ENCODE data around the gene AMFR. TPM values are rescaled to one million over a fixed set of nuclear protein-coding genes. Genes with fewer than 3 reads are reported as not detected.
A peak's percentile ranks its signal among the peaks of the same experiment; 100 is the strongest.

The AMFR gene
- polyA plus RNA-seq, 1 donor (not counting 4 experiments of a cell fraction or from before 2014, with no cell fraction given), result 36.9 TPM

- no peak overlapping the region for H3K4me3 ChIP-seq (ENCODE audit: control insufficient read depth in 2 of 3, extremely low read depth in 1 of 3, insufficient read depth in 2 of 3, low read depth in 1 of 3, low read length in 3 of 3)
- no peak overlapping the region for H3K27ac ChIP-seq (ENCODE audit: control insufficient read depth, insufficient read depth, low read length)
- no peaks in the 10 kb centered on the region for H3K9me3 ChIP-seq (ENCODE audit: control insufficient read depth, low read depth, low read length)
- no peaks in the 10 kb centered on the region for H4K20me1 ChIP-seq (ENCODE audit: control insufficient read depth, extremely low read depth, insufficient read depth, low read length)
- H3K27me3 ChIP-seq (ENCODE audit: control insufficient read depth, extremely low read depth, insufficient read depth, low read length), result no peaks in the 10 kb centered on the region
- no peaks in the 10 kb centered on the region for H3K9me1 ChIP-seq (ENCODE audit: control insufficient read depth, extremely low read depth, insufficient read depth, low read length)
- no peak overlapping the region for H3K4me2 ChIP-seq (ENCODE audit: control insufficient read depth, extremely low read depth, insufficient read depth, low read depth, low read length)
- DNase-seq (ENCODE audit: low read depth, low spot score) (no peak), FAIRE-seq (no peak)
- H3K36me3 ChIP-seq (ENCODE audit: control insufficient read depth in 2 of 2, extremely low read depth in 1 of 2, insufficient read depth in 2 of 2, low read length in 2 of 2), result peaks cover 3 to 10% of the 10 kb centered on the region in 2 experiments
- TF ChIP-seq CTCF (optimal IDR thresholded peaks at IDR 0.05 in 1 of 3, IDR thresholded peaks at IDR 0.05 in 1 of 3, conservative IDR thresholded peaks at IDR 0.05 in 1 of 3; ENCODE audit: extremely low read depth in 1 of 3, insufficient read depth in 2 of 3, low read length in 3 of 3) (peak in 1 of 3 experiments; percentile 13), EZH2 (IDR thresholded peaks at IDR 0.05; ENCODE audit: low read length) (no peak)
- peaks cover 4% of the 10 kb centered on the region for H3K4me1 ChIP-seq (ENCODE audit: control insufficient read depth, extremely low read depth, insufficient read depth, low read length)
- H3K9ac ChIP-seq (ENCODE audit: control insufficient read depth, extremely low read depth, insufficient read depth, low read length), result no peak overlapping the region
- no peaks in the 10 kb centered on the region for H3K79me2 ChIP-seq (ENCODE audit: control insufficient read depth, insufficient read depth, low read length)
- dilution Hi-C loops (cut with MboI; ENCODE audit: extremely low pct_ligation_motif_present, low sequenced_read_pairs), result no loop called here
- no peak overlapping the region for H2AFZ ChIP-seq (ENCODE audit: control insufficient read depth, low read length)
Measured at GRCh38 chr16:56357765-56358322, 67.5 kb downstream of the AMFR start.

GRCh38 chr16:56357241-56357764 lies 68.0 kb downstream of the AMFR start:
- H3K79me2 ChIP-seq (ENCODE audit: control insufficient read depth, insufficient read depth, low read length), result no peaks in the 10 kb centered on the region
- H3K4me1 ChIP-seq (ENCODE audit: control insufficient read depth, extremely low read depth, insufficient read depth, low read length), result peaks cover 4% of the 10 kb centered on the region
- no peak overlapping the region for H3K27ac ChIP-seq (ENCODE audit: control insufficient read depth, insufficient read depth, low read length)
- FAIRE-seq, result no peak
- no peak for DNase-seq (ENCODE audit: low read depth, low spot score)
- dilution Hi-C loops (cut with MboI; ENCODE audit: extremely low pct_ligation_motif_present, low sequenced_read_pairs), result no loop called here
- no peak overlapping the region for H3K4me3 ChIP-seq (ENCODE audit: control insufficient read depth in 2 of 3, extremely low read depth in 1 of 3, insufficient read depth in 2 of 3, low read depth in 1 of 3, low read length in 3 of 3)
- TF ChIP-seq CTCF (optimal IDR thresholded peaks at IDR 0.05 in 1 of 3, IDR thresholded peaks at IDR 0.05 in 1 of 3, conservative IDR thresholded peaks at IDR 0.05 in 1 of 3; ENCODE audit: extremely low read depth in 1 of 3, insufficient read depth in 2 of 3, low read length in 3 of 3), result no peak
- TF ChIP-seq EZH2 (IDR thresholded peaks at IDR 0.05; ENCODE audit: low read length), result no peak
- H3K27me3 ChIP-seq (ENCODE audit: control insufficient read depth, extremely low read depth, insufficient read depth, low read length), result peaks cover 1% of the 10 kb centered on the region
- H4K20me1 ChIP-seq (ENCODE audit: control insufficient read depth, extremely low read depth, insufficient read depth, low read length), result no peaks in the 10 kb centered on the region
- peak overlapping the region; percentile 47 for H3K9ac ChIP-seq (ENCODE audit: control insufficient read depth, extremely low read depth, insufficient read depth, low read length)
- H3K36me3 ChIP-seq (ENCODE audit: control insufficient read depth in 2 of 2, extremely low read depth in 1 of 2, insufficient read depth in 2 of 2, low read length in 2 of 2), result peaks cover 2 to 5% of the 10 kb centered on the region in 2 experiments
- H2AFZ ChIP-seq (ENCODE audit: control insufficient read depth, low read length), result no peak overlapping the region
- no peaks in the 10 kb centered on the region for H3K9me3 ChIP-seq (ENCODE audit: control insufficient read depth, low read depth, low read length)
- H3K4me2 ChIP-seq (ENCODE audit: control insufficient read depth, extremely low read depth, insufficient read depth, low read depth, low read length), result peak overlapping the region; percentile 69
- H3K9me1 ChIP-seq (ENCODE audit: control insufficient read depth, extremely low read depth, insufficient read depth, low read length), result no peaks in the 10 kb centered on the region

All from keratinocyte (primary cell).